GM23338 (cell line): ENCODE results near the gene INPP5A.

Source experiments
- CREB1 ChIP-seq: fragments of 250-450 bp; sonication (Bioruptor Pico); IDR thresholded peaks from 2 replicates; pipeline ENCODE4 v1.5.0; 2020; ENCODE audit warnings: low read depth, mild to moderate bottlenecking, moderate library complexity
- CTCF ChIP-seq, 2 experiments: fragments of 200-600 bp in 1 of 2; sonication (generic) in 1 of 2; conservative IDR thresholded peaks; 2 replicates each; pipeline versions ENCODE4 v1.5.1 to v1.6.1; 2016 to 2017; ENCODE audit warnings: antibody characterized with exemption in 2 of 2, low read depth in 2 of 2, mild to moderate bottlenecking in 2 of 2, moderate library complexity in 1 of 2
- EZH2 ChIP-seq: fragments of 200-600 bp; sonication (generic); IDR thresholded peaks from one replicate; pipeline ENCODE4 v1.8.0; 2017; ENCODE audit warnings: antibody characterized with exemption, mild to moderate bottlenecking, low read depth; ENCODE audit not compliant: unreplicated experiment
- EZH2phosphoT487 ChIP-seq: fragments of 200-600 bp; sonication (generic); IDR thresholded peaks from one replicate; pipeline ENCODE4 v1.8.1; 2018; ENCODE audit warnings: antibody characterized with exemption; ENCODE audit not compliant: unreplicated experiment
- JUNB ChIP-seq: IDR thresholded peaks from one replicate; pipeline ENCODE4 v1.6.1; 2016; ENCODE audit warnings: antibody characterized with exemption; ENCODE audit not compliant: unreplicated experiment
- POLR2AphosphoS5 ChIP-seq: IDR thresholded peaks from 2 replicates; pipeline ENCODE4 v1.6.1; 2016; ENCODE audit warnings: antibody characterized with exemption, low read depth
- REST ChIP-seq: IDR thresholded peaks from one replicate; pipeline ENCODE4 v1.6.1; 2018; ENCODE audit warnings: antibody characterized with exemption; ENCODE audit not compliant: unreplicated experiment
- STAT1 ChIP-seq: IDR thresholded peaks from one replicate; pipeline ENCODE4 v1.6.1; 2016; ENCODE audit warnings: antibody characterized with exemption; ENCODE audit not compliant: unreplicated experiment
- ZNF114 ChIP-seq: fragments of 250-450 bp; sonication (Bioruptor Pico); IDR thresholded peaks from 2 replicates; pipeline ENCODE4 v1.5.0; 2020; ENCODE audit warnings: mild to moderate bottlenecking, moderate library complexity
- ZNF331 ChIP-seq: fragments of 250-450 bp; sonication (Bioruptor Pico); IDR thresholded peaks from 2 replicates; pipeline ENCODE4 v1.5.0; 2020; ENCODE audit warnings: low read depth, mild to moderate bottlenecking, moderate library complexity
- ZNF462 ChIP-seq: fragments of 250-450 bp; sonication (Bioruptor Pico); IDR thresholded peaks from 2 replicates; pipeline ENCODE4 v1.5.0; 2020; ENCODE audit warnings: mild to moderate bottlenecking, moderate library complexity

GRCh38 chr10:132713421-132714095, 176.0 kb downstream of the INPP5A start:
- no peak for TF ChIP-seq CREB1
- TF ChIP-seq CTCF (conservative IDR thresholded peaks at IDR 0.05; ENCODE audit: low read depth in 2 of 2) = no peak
- TF ChIP-seq JUNB = no peak
- no peak for TF ChIP-seq EZH2phosphoT487
- no peak for TF ChIP-seq POLR2AphosphoS5
- TF ChIP-seq EZH2 = no peak
- TF ChIP-seq REST = no peak
- no peak for TF ChIP-seq STAT1
- no peak for TF ChIP-seq ZNF114
- no peak for TF ChIP-seq ZNF331
- TF ChIP-seq ZNF462 = no peak
